Endodermal cell (in vitro differentiated cells): ENCODE data around the gene SIAE. TPM values are rescaled to one million over a fixed set of nuclear protein-coding genes. Genes with fewer than 3 reads are reported as not detected.

ENCODE experiments used
- DNase-seq: peaks from one replicate; pipeline ENCODE4 v3.0.0-alpha.2; 2017
- H3K27ac ChIP-seq: 2 replicates; pipeline ENCODE4 v1.5.1; 2013; ENCODE audit warnings: mild to moderate bottlenecking, low read depth, low read length, moderate library complexity
- H3K27me3 ChIP-seq: 2 replicates; pipeline ENCODE4 v1.6.1; 2013; ENCODE audit warnings: mild to moderate bottlenecking, low read length, moderate library complexity; ENCODE audit not compliant: insufficient read depth, control insufficient read depth, poor library complexity, severe bottlenecking
- H3K36me3 ChIP-seq: 2 replicates; pipeline ENCODE4 v1.7.0; 2013; ENCODE audit warnings: mild to moderate bottlenecking, low read length, moderate library complexity; ENCODE audit not compliant: control insufficient read depth, insufficient read depth
- H3K4me1 ChIP-seq: one replicate; pipeline ENCODE4 v1.7.0; 2013; ENCODE audit warnings: low read length; ENCODE audit not compliant: control insufficient read depth, insufficient read depth
- H3K4me3 ChIP-seq: 2 replicates; pipeline ENCODE4 v1.5.1; 2013; ENCODE audit warnings: mild to moderate bottlenecking, low read length, moderate library complexity
- H3K9ac ChIP-seq: 2 replicates; pipeline ENCODE4 v1.6.1; 2013; ENCODE audit warnings: mild to moderate bottlenecking, low read length, moderate library complexity; ENCODE audit not compliant: poor library complexity, severe bottlenecking; ENCODE audit errors: extremely low read depth
- H3K9me3 ChIP-seq: 2 replicates; pipeline ENCODE4 v1.6.1; 2013; ENCODE audit warnings: mild to moderate bottlenecking, low read length, moderate library complexity; ENCODE audit not compliant: control insufficient read depth
- H3K27ac Mint-ChIP-seq: 2 replicates; pipeline ENCODE4 v1.8.0; 2020; ENCODE audit warnings: mixed read lengths
- H3K27me3 Mint-ChIP-seq: 2 replicates; pipeline ENCODE4 v1.8.0; 2021; ENCODE audit warnings: mild to moderate bottlenecking, mixed read lengths; ENCODE audit not compliant: insufficient read depth
- H3K36me3 Mint-ChIP-seq: 2 replicates; pipeline ENCODE4 v1.8.0; 2020; ENCODE audit warnings: low read depth, mixed read lengths
- H3K4me1 Mint-ChIP-seq: 2 replicates; pipeline ENCODE4 v1.8.0; 2020; ENCODE audit warnings: mixed read lengths
- H3K4me3 Mint-ChIP-seq: 2 replicates; pipeline ENCODE4 v1.8.0; 2020; ENCODE audit warnings: mild to moderate bottlenecking, moderate library complexity, mixed read lengths
- H3K9me3 Mint-ChIP-seq: 2 replicates; pipeline ENCODE4 v1.8.0; 2020; ENCODE audit warnings: mild to moderate bottlenecking, mixed read lengths
- CTCF ChIP-seq: fragments of 200-600 bp; sonication (generic); conservative IDR thresholded peaks from 2 replicates; pipeline ENCODE4 v1.5.0; 2021; ENCODE audit warnings: antibody characterized with exemption, mild to moderate bottlenecking
- WGBS, 2 experiments: methylation state at CpG; one replicate each; pipeline versions ENCODE4 v1.1.5 to v1.1.7; 2013; ENCODE audit warnings: missing lambda C conversion rate in 2 of 2, mixed read lengths in 1 of 2; ENCODE audit not compliant: insufficient coverage in 1 of 2, insufficient read length in 1 of 2; 5-methylcytosine and 5-hydroxymethylcytosine counted together
- total RNA-seq, 2 donors: library from RNA; stranded (reverse); fragmentation: NEBNext Ultra II Directional in 1 of 2; extraction: Animal tissue kit (Norgen Biotek cat#: 25700) in 1 of 2; gene quantifications; 2 replicates in 1 of 2; 3 replicates in 1 of 2; pipeline ENCODE4 v1.2.1, GENCODE V29; 2021

SIAE gene
- total RNA-seq, 2 donors from 2014 or later = 4.4 to 7.4 TPM

- Histone ChIP-seq H3K4me1 (no peaks in the 10 kb centered on the region), H3K9me3 (no peaks in the 10 kb centered on the region), H3K27ac (no peak overlapping the region), H3K27me3 (no peaks in the 10 kb centered on the region), H3K36me3 (no peaks in the 10 kb centered on the region), H3K9ac (no peak overlapping the region), H3K4me3 (no peak overlapping the region)
- no peak overlapping the region for H3K4me3 Mint-ChIP-seq
- no peak for DNase-seq
- 92 to 93% methylated on average over 2 to 3 of the region's 3 CpGs for WGBS, 2 experiments
- TF ChIP-seq CTCF = no peak
- no peaks in the 10 kb centered on the region for H3K4me1 Mint-ChIP-seq
- H3K36me3 Mint-ChIP-seq = no peaks in the 10 kb centered on the region
- H3K27me3 Mint-ChIP-seq = no peaks in the 10 kb centered on the region
- no peaks in the 10 kb centered on the region for H3K9me3 Mint-ChIP-seq
- no peak overlapping the region for H3K27ac Mint-ChIP-seq
Measured at GRCh38 chr11:124612045-124612444, 61.5 kb downstream of the SIAE start.

GRCh38 chr11:124611064-124611463 lies 62.5 kb downstream of the SIAE start, which contains the start of gene PANX3:
Gene PANX3 (plus strand): TSS chr11:124611428. CDS start chr11:124611557, 129 bp downstream.
- no peaks in the 10 kb centered on the region for H3K36me3 Mint-ChIP-seq
- H3K4me3 ChIP-seq = no peak within 1 kb of the TSS
- no peak within 1 kb of the TSS for H3K9ac ChIP-seq
- no peak for TF ChIP-seq CTCF
- WGBS, 2 experiments = 92 to 100% methylated on average over 4 to 5 of the region's 5 CpGs
- no peak within 1 kb of the TSS for H3K4me3 Mint-ChIP-seq
- H3K4me1 ChIP-seq = no peaks in the 10 kb centered on the region
- no peaks in the 10 kb centered on the region for H3K36me3 ChIP-seq
- no peaks in the 10 kb centered on the region for H3K9me3 Mint-ChIP-seq
- no peaks in the 10 kb centered on the region for H3K27me3 Mint-ChIP-seq
- H3K27ac ChIP-seq = no peak within 1 kb of the TSS
- no peaks in the 10 kb centered on the region for H3K9me3 ChIP-seq
- H3K4me1 Mint-ChIP-seq = no peaks in the 10 kb centered on the region
- DNase-seq = no peak
- H3K27ac Mint-ChIP-seq = no peak within 1 kb of the TSS
- no peaks in the 10 kb centered on the region for H3K27me3 ChIP-seq

- Histone ChIP-seq H3K27ac (no peak overlapping the region), H3K4me1 (no peaks in the 10 kb centered on the region), H3K4me3 (no peak overlapping the region), H3K36me3 (no peaks in the 10 kb centered on the region), H3K27me3 (no peaks in the 10 kb centered on the region), H3K9ac (no peak overlapping the region), H3K9me3 (no peaks in the 10 kb centered on the region)
- no peaks in the 10 kb centered on the region for H3K9me3 Mint-ChIP-seq
- H3K4me3 Mint-ChIP-seq = no peak overlapping the region
- TF ChIP-seq CTCF = no peak
- WGBS, 2 experiments = 91% methylated on average over 2 of the region's 2 CpGs; no CpG with 5 or more reads in 1 of the 2 experiments
- no peak overlapping the region for H3K27ac Mint-ChIP-seq
- H3K36me3 Mint-ChIP-seq = no peaks in the 10 kb centered on the region
- DNase-seq = no peak
- no peaks in the 10 kb centered on the region for H3K27me3 Mint-ChIP-seq
- no peaks in the 10 kb centered on the region for H3K4me1 Mint-ChIP-seq
Measured at GRCh38 chr11:124610295-124610694, 63.2 kb downstream of the SIAE start.
